Activated CD4-positive, alpha-beta T cell treated with anti-CD3 and anti-CD28 coated beads, Interleukin-2, Interleukin-4, amounts not matched to agents 100 ng/mL and 50 ng/mL, durations not matched to agents 16 hours and 8 hours (primary cell): ENCODE measurements around the gene HS6ST2.

Source experiments
- DNase-seq: peaks from one replicate; pipeline ENCODE4 v3.0.0-alpha.2; 2020; ENCODE audit warnings: low spot score

HS6ST2 gene

GRCh38 chrX:132843363-132843762 lies 115.1 kb downstream of the HS6ST2 start:
- no peak for DNase-seq

GRCh38 chrX:132842460-132843238 lies 115.8 kb downstream of the HS6ST2 start:
- DNase-seq: no peak

DNA sequence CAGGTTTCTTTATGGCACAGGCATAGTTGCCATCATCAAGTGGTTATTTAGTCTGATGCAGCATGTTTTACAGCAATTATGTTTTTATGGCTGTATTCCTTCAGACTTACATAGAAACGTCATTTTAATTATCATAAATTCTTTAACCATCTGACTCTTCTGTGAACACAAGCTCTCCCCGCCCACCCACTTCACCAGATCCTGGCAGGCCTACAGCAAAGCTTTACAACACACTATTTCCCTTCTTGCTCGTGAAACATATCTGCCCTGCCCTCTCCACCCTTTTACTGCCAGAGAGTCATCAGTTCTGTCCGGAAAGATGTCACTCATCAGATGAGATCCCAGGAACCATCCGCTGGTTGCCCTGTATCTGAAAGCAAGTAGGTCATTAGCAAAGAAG lies 120.5 kb downstream of the HS6ST2 start:
- DNase-seq: no peak

DNA sequence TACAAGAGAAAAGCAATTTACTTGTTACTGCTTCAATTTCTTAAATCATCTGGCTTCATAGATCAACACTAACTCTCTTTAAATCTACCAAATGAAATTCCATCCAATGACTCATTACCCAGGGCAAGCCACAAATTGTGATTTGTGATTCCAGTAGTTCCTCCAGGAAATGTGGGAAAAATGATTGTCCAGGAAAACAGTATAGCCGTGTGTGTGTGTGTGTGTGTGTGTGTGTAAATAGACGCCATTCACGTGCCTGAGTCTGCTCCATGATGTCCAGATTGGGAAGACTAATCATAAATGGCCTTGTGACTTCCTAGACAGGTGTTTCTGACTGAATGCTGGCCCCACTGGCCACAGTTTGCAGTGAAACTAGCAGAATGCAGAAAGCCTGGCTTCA lies 121.3 kb downstream of the HS6ST2 start:
- DNase-seq: no peak

DNA sequence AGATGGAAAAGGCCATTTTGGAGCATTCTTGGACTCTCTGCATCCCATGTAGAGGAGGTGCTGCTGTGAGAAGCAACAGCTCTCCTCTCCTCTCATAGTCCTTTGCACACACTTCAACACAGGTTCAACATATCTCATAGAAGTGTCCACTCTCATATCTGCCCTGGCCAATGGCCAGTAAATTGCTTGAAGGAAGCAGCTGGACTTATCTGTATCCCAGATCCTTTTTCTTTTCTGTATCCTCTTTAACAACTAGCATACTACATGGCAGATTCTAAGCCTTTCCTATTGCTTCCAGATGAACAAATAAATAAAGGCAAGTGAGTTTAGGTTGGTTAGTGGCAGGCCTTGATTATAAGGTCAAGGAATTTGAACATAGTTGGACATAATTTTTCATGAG lies 122.0 kb downstream of the HS6ST2 start:
- no peak for DNase-seq

GRCh38 chrX:132834741-132835140 lies 123.7 kb downstream of the HS6ST2 start:
- no peak for DNase-seq

DNA sequence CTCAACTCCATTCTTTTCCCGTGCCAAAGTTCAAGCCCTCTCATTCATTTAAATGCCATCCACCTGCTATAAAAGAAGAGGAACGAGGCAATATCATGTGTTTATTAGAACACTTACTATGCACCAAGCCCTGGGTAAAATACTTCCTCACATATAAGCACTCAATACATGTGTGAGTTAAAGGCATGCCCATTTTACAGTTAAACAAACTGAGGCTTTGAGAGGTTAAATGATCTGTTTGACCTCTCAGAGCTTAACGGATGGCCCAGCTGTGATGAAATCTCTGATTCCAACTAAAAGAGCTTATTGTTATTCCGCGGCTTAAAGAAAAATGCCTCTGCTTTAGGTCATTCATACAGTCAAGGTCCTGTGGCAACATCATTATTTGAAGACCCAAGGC lies 124.3 kb downstream of the HS6ST2 start:
- no peak for DNase-seq

- DNase-seq: no peak
Measured at GRCh38 chrX:132833373-132833772, 125.1 kb downstream of the HS6ST2 start.

GRCh38 chrX:132831336-132831973 lies 127.0 kb downstream of the HS6ST2 start:
- no peak for DNase-seq

DNA sequence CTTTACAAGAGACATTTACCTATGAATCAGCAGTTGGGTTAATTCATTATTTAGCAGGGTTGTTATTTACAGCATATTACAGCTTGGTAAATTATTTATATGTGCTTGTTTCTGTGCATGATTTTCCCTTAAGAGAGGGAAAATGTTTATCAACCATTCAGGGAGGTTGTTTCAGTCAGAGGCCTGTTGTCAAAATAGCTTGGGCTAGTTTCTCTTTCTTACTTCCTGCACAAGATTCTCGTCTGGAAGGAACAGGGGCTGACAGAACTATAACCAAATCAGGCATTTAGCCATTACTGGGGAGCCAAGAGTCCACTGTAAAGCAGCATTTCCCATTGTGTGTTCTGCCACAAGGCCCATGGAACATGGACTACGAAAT lies 135.8 kb downstream of the HS6ST2 start:
- DNase-seq: no peak

DNA sequence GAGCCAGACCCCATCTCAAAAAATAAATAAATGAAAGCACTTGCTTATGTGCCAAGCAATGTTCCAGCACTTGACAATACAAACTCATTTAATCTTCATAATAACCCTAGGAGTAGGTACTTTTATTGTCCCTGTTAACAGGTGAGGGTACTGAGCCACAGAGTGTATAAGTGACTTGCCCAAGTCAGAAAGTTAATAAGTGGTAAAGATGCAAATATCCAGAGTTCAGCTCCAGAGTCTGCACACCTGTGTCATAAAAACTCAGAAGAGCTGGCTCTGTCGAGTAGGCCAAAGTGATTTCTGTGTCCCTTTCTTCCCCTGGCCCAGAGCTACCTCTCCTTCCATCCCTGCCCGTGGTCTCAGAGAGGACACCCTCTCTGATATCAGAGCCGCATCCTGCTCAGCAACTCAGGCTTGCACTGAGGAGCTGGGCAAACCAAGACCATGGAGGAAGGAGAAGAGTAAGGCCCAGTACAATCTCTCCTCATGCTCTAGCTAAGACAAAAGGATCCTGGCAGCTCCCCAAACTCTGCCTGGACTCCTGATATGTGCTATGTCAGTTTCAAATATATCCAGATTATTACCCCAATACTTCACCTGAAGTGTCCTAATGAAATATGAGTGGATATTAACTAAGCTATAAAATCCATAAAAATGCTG lies 136.3 kb downstream of the HS6ST2 start:
- no peak for DNase-seq

DNA sequence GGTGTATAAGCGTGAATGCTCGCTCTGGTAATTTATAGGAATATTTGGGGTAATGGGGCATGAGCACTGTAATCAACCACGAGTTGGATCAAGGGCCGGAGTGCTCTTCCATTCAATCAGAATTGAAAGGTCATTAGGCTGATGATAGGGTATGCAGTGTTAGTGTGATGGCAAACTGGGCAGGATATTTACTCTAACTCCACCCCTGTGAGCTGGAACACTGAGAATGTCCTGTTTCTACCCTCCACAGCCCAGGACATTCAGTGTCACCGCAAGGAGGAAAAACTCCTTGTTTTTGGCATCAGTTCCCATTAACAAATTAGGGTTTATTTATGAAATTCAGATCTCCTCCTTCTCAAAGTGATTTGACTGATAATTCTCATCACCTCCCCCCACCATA lies 137.8 kb downstream of the HS6ST2 start:
- DNase-seq: no peak

- DNase-seq: no peak
Measured at GRCh38 chrX:132819711-132820264, 138.6 kb downstream of the HS6ST2 start.

- no peak for DNase-seq
Measured at GRCh38 chrX:132818638-132819037, 139.8 kb downstream of the HS6ST2 start.

DNA sequence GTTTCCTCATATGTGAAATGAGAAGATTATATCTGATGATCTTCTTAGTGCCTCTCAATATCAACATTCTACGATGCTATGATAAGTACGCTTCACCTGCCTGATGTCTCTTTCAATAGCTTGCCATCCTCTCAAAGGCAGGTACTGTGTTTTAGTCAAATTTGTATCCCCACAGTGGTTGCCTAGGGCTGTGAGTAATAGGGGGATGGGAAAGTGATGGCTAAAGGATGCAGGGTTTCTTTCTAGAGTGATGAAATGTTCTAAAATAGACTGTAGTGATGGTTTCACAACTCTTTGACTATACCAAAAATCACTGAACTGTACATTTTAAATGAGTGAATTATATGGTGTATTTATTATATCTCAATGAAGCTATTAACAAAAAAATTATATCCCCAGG lies 142.8 kb downstream of the HS6ST2 start:
- DNase-seq: no peak

DNA sequence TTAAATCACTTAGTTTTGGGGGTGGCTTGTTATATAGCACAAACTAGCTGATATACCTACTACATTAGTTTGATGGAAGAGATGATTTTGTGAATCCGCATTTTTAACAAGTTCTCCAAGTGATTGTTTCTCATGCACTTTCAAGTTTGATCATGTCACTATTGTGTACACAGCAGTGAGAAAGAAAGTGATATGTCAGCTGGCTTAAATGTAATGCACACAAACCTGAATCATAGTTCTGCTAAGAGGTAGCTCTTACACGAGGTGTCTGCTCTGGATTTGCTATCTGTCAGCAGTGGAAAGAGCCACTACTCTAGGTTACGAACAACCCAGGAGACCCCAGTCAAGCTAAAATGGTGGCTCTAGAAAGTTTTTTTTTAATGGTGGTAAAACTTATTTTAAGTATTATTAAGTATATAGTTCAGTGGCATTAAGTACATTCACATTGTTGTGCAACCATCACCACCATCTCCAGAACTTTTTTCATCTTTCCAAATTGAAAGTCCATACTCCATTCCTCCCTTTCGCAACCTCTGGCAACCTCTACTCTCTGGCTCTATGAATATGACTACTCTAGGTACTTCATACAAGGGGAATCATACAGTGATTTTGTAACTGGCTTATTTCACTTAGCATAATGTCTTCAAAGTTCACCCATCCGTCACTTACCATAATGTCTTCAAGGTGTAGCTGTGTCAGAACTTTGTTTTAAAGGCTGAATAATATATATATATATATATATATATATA lies 147.3 kb downstream of the HS6ST2 start:
- no peak for DNase-seq

DNA sequence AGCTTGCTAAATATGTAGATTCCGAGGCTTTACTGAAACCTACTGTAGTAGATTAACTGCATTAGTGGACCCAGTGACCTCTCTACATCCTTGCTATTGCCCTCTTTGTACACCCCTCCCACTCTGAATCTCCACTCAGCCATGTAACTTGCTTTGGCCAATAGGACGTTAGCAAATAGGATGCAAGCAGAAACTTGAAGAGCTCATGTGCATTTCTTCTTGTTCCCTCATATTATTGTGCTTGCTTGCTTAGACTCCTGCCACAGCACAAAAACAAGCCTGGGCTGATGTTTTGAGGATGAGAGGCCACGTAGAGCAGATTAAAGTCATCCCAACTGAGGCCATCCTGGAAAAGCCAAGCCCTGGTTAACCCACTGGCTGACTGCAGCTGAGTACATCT lies 147.9 kb downstream of the HS6ST2 start:
- no peak for DNase-seq

- DNase-seq: no peak
Measured at GRCh38 chrX:132809581-132809980, 148.8 kb downstream of the HS6ST2 start.

GRCh38 chrX:132807411-132808030 lies 150.9 kb downstream of the HS6ST2 start:
- no peak for DNase-seq

DNA sequence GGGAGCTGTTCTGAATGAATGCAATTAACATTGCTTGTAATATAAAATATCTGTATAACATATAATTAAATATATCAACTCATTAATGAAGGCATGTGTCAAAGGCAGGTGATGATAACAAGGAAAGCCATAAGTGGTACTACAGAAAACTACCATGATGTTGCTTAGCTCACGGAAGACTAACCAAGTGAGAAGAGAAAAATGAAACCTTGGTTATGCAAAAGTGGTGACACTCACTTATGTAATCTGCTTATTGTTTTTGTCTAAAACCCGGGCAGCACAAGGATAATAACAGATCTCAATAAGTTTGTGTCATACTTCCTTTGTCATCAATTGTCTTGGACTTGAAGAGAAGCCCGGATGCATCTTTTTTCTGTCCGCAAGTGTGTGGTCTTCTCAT lies 156.4 kb downstream of the HS6ST2 start:
- DNase-seq: no peak

DNA sequence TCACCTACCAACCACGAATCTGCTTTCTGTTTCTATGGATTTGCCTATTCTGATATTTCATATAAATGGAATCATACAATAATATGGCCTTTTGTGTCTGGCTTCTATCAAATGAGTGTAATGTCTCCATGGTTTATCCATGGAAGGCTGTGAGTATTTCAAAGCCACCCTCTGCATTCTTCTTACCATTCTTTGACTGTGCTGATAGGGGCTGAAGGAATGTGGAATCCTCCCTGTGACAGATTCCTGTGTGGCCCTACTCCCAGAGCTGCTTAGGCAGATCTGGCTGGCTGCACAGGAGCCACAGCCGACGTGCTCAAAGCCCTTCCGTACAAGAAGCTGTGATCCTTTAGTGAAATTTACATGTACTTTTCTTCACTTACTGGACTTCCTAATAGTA lies 163.2 kb downstream of the HS6ST2 start:
- no peak for DNase-seq

DNA sequence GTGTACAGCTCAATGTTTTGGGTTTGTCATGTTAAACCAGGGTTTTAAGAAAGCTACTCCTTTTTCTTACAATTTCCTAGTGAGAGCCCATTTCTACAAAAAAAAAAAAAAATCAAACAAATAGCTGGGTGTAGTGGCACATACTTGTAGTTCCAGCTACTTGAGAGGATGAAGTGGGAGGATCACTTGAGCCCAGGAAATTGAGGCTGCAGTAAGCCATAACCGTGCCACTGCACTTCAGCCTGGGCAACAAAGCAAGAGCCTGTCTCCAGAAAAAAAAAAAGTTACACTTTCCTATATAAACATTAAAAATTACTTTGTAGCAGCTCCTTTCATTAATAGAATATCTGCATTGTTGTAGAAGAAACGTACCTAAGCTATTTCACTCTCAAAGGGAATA lies 166.7 kb downstream of the HS6ST2 start:
- DNase-seq: no peak
